ENCODE data around the gene IL18R1.
"Not testable (repeated sequence)": the region's sequence is repeated elsewhere in the genome, so short reads cannot be mapped to it uniquely, and the experiment has no call there.

Gene IL18R1, protein sequence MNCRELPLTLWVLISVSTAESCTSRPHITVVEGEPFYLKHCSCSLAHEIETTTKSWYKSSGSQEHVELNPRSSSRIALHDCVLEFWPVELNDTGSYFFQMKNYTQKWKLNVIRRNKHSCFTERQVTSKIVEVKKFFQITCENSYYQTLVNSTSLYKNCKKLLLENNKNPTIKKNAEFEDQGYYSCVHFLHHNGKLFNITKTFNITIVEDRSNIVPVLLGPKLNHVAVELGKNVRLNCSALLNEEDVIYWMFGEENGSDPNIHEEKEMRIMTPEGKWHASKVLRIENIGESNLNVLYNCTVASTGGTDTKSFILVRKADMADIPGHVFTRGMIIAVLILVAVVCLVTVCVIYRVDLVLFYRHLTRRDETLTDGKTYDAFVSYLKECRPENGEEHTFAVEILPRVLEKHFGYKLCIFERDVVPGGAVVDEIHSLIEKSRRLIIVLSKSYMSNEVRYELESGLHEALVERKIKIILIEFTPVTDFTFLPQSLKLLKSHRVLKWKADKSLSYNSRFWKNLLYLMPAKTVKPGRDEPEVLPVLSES

GRCh38 chr2:102355526-102356380 lies at the start of gene IL18R1:
Gene IL18R1, plus strand, starts transcription at chr2:102355796. Its CDS starts 6,865 bp downstream, at chr2:102362661.
- DNase-seq (ENCODE audit: low read depth in 1 of 2, low spot score in 1 of 2): peak; percentile 16 to 59

- DNase-seq (ENCODE audit: low read depth in 1 of 2, low spot score in 1 of 2): no peak
These were observed 49.5 kb upstream of the IL18R1 start for GRCh38 chr2:102306125-102306524.

DNA sequence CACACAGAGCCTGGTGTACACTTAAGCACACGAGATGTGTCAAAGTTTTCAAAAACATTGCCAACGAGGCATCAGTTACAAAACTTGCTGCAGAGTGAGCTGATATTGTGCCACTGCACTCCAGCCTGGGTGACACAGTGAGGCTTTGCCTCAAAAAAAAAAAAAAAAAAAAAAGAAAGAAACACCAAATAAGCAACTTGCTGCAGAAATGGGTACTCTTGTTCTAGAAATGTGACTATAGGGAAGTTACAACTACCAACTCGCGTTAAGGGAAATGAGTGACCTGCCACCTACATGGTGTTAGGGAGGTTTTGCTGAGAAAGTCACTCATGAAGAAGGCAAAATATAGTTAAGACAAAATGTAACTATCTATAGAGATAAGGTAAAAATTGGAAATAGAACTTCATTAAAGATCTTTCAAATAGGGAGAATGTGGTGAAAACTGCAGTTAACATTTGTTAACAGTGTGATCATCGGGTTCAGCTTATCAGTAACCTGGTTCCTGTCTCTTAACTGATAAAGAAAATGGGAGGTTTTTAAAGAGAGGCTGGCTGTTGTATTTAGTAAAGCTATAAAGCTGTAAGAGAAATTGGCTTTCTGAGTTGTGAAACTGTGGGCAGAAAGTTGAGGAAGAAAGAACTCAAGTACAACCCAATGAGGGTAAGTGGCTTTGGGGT lies 44.5 kb upstream of the IL18R1 start, which contains the start of gene IL1RL1:
IL1RL1 (plus strand) TSS at position 600 of the 677 bp plus-strand sequence. CDS start 26,702 bp downstream, outside the sequence.
- DNase-seq (ENCODE audit: low read depth in 1 of 2, low spot score in 1 of 2): no peak

DNA sequence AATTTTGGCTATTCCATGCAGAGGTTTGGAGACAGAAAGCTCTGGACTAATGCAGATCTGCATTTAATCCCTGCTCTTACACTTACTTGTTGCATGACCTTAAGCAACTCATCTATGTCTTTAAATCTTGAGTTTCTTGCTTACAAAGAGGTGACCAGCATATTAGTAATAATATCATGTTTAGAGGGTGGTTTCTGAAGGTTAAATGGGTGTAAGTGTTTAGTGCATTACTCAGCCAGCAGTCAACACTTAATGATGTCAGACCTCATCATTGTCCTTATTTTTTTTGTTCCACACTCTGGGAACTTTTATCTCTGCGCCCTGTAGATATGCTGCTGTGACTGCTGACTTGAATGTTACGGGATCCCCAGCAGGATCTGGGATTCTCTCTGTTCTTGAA lies 42.6 kb upstream of the IL18R1 start:
- DNase-seq (ENCODE audit: low read depth in 1 of 2, low spot score in 1 of 2): no peak

- no peak for DNase-seq (ENCODE audit: low read depth in 1 of 2, low spot score in 1 of 2)
These were observed 42.1 kb upstream of the IL18R1 start for GRCh38 chr2:102313471-102313870.

DNA sequence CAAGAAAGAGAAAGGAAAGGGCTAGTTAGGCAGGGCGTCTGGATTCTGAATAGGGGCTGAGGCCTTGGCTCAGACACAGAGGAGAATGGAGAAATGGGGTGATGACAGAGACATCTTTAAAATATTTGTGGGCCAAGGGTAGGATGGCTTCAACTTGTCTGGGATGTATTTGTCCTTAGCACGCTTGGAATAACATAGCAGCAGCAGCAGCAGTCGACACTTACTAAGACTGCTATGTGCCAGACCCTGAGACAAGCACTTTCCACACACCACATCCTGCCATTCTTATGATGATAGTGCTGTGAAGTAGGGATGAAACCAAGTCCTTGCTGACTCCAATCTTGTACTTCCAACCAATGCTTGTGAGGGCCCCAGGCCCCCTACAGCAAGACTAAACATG lies 41.6 kb upstream of the IL18R1 start:
- DNase-seq (ENCODE audit: low read depth in 1 of 2, low spot score in 1 of 2): no peak

DNA sequence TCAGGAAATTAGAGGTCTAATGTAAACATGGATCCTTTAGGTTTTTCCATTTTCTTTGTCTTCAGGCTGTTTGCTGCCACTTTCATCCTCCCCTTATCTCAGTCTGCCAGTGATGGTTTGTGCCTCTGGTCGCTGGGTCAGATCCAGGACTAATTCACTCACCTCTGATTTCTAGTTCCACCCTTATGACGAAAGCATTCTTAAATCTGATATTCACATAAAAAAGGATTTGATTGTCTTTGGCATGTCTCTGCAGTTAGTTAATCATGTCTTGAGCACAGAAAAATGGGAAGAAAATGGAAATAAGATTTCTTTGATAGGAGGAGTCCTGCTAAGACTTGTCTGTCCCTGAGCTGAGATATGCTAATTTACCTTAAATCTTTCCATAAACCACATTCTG lies 39.7 kb upstream of the IL18R1 start:
- DNase-seq (ENCODE audit: low read depth in 1 of 2, low spot score in 1 of 2): no peak

- no peak for DNase-seq (ENCODE audit: low read depth in 1 of 2, low spot score in 1 of 2)
These were observed 37.9 kb upstream of the IL18R1 start for GRCh38 chr2:102317715-102318114.

- no peak for DNase-seq (ENCODE audit: low read depth in 1 of 2, low spot score in 1 of 2)
These were observed 37.2 kb upstream of the IL18R1 start for GRCh38 chr2:102318437-102318836.

DNA sequence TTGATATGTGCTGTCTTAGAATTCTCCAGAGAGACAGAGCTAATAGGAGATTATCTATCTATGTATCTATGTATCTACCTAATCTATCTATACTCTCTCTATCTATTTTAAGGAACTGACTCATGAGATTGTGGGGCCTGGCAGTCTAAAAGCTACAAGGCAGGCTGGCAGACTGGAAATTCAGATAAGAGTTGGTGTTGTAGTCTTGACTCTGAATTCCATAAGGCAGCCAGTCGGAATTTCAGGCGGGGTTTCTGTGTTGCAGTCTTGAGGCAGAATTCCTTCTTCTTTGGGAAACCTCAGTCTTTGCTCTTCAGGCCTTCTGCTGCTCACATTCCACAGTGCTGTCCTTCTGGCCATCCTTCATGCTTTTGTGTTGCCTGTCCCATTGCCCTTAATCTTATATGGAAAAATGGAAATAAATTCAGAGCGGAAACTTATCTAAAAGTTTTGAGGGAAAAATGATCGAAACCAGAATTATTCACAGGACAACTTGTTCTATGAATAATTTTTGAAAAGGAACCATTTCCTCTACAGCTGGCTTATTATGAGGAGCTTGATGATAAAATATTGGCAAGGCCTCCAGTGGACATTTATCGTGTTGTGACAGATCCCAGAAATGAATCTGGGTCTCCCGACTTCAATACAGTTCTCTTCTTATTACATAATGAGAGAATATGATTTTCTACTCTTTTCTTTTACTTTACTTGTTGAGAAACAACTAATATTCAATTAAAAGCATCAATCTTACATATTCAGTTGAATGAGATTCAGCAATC lies 33.5 kb upstream of the IL18R1 start:
- DNase-seq (ENCODE audit: low read depth in 1 of 2, low spot score in 1 of 2): no peak

DNA sequence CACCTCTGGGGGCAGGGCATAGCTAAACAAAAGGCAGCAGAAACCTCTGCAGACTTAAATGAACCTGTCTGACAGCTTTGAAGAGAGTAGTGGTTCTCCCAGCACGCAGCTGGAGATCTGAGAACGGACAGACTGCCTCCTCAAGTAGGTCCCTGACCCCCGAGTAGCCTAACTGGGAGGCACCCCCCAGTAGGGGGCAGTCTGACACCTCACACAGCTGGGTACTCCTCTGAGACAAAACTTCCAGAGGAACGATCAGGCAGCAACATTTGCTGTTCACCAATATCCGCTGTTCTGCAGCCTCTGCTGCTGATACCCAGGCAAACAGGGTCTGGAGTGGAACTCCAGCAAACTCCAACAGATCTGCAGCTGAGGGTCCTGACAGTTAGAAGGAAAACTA lies 30.7 kb upstream of the IL18R1 start:
- not testable (repeated sequence) for DNase-seq (ENCODE audit: low read depth in 1 of 2, low spot score in 1 of 2)

DNA sequence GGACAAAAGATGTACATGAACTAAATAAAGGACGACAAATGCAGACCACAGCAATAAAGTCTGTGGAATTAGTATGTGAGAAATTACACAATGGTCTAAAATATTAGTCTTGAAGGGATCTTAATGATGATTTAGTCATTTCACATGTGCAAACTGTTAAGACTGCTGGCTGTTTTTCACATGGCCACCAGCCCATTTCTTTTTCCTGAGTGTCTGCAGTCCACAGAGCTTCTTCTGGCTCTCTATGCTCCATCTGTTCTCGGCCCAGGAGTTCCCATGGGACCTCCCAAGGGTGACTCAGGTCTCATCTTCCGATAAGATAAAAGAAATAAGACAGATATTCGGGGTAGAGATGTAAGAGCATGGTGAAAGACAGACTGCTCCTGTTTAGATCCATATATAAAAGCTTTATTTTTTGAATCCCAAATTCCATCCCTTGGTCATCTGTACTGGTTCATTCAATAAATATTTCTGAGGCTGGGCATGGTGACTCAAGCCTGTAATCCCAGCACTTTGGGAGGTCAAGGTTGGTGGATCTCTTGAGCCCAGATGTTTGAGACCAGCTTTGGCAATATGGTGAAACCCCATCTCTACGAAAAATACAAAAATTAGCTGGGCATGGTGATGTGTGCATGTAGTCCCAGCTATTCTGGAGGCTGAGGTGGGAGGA lies 24.1 kb upstream of the IL18R1 start:
- DNase-seq (ENCODE audit: low read depth in 1 of 2, low spot score in 1 of 2): no peak

GRCh38 chr2:102334486-102334885 lies 21.1 kb upstream of the IL18R1 start:
- DNase-seq (ENCODE audit: low read depth in 1 of 2, low spot score in 1 of 2): no peak

DNA sequence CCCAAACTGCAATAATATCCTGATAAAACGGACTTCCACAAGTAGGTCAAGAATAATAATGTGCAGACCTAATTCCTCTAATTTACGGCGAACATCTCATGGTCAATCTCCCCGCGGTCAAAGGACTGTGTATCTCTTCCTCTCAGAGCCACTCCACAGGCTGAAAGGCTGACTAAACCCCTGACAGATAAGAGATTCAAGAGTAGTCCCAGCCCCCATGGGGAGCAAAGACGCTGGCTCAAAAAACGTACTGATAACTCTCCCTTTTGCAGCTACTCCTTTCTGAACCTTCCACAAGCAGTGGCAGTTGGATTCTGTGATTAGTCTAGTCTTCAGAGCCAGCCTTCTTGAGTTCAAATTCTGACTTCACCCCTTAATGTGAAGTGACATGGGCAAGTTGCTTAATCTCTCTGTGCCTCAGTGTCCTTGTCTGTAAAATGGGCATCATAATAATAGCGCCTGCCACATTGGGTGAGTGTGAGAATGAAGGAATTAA lies 19.7 kb upstream of the IL18R1 start:
- DNase-seq (ENCODE audit: low read depth in 1 of 2, low spot score in 1 of 2): no peak

- DNase-seq (ENCODE audit: low read depth in 1 of 2, low spot score in 1 of 2): no peak
These were observed 19.1 kb upstream of the IL18R1 start for GRCh38 chr2:102336502-102336945.

- DNase-seq (ENCODE audit: low read depth in 1 of 2, low spot score in 1 of 2): no peak
These were observed 18.6 kb upstream of the IL18R1 start for GRCh38 chr2:102337012-102337411.

DNA sequence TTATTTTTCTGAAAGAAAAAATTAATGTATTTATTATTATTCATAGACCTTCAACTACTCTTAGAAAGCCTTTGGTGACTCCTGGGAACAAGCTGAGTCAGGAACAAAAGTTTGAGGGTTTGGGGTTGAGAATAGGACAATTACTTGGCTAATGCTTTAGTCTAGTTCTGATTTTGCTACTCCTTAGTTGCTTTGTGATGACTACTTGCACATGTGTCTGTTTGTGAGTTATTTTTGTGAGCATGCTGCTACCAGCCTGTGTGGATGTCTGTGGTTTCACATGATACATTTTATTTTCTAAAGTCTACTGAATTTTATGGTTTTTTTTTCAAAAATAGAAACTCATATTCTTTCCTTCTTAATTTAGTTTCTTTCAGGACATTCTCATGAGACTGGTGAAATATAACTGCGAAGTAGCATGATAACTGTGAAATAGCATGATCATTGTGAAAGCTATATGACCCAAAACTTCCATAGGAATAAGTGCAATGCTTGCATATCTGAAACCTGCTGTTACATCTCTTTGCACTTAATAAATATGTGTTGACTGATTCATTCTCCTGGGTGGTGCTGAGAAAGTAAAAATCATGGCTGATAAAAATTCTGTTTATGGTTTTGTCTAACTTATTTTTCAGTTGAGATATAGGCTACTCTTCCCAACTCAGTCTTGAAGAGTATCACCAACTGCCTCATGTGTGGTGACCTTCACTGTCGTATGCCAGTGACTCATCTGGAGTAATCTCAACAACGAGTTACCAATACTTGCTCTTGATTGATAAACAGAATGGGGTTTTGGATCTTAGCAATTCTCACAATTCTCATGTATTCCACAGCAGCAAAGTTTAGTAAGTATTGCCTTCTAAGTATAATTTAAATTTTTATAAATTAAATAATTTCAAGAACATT lies 17.9 kb upstream of the IL18R1 start:
- DNase-seq (ENCODE audit: low read depth in 1 of 2, low spot score in 1 of 2): no peak

- no peak for DNase-seq (ENCODE audit: low read depth in 1 of 2, low spot score in 1 of 2)
These were observed 14.8 kb upstream of the IL18R1 start for GRCh38 chr2:102340778-102341177.

DNA sequence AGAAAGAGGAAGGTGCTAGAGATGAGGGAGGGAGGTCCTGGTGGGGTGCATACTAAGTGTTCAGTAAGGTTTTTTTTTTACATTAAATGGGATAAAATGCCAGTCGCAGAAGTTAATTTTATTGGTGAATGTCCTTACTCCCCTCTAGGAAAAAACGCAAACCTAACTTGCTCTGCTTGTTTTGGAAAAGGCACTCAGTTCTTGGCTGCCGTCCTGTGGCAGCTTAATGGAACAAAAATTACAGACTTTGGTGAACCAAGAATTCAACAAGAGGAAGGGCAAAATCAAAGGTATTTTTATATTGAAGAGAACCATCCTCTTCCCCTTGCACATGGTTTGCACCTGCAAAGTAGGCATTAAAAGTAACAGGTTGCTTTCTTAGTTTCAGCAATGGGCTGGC lies 12.7 kb upstream of the IL18R1 start:
- no peak for DNase-seq (ENCODE audit: low read depth in 1 of 2, low spot score in 1 of 2)

All from activated T-helper 1 cell treated with anti-CD3 and anti-CD28 coated beads, Interleukin-2, amount 50 U/mL, for 16 hours (primary cell).